WTC11 (cell line): ENCODE measurements around the gene R3HDML. TPM values are rescaled to one million over a fixed set of nuclear protein-coding genes. Genes with fewer than 3 reads are reported as not detected.

Experiments
- ATAC-seq: fragments of 200-7000 bp; cut with Tn5 transposase; 2 replicates; pipeline ENCODE4 v1.10.0; 2021; ENCODE audit warnings: mild to moderate bottlenecking, moderate library complexity
- CTCF ChIA-PET: fragments of 300-600 bp; sonication (Branson Sonifier 250); formaldehyde crosslinking; loops from one replicate; lab custom pipeline; 2021; ENCODE audit warnings: antibody characterized with exemption; lab: Charles Lee
- POLR2A ChIA-PET: fragments of 350-600 bp; sonication (Branson Sonifier 250); formaldehyde crosslinking; loops from one replicate; lab custom pipeline; 2021; ENCODE audit warnings: antibody characterized with exemption; lab: Charles Lee
- DNase-seq: peaks from one replicate; pipeline ENCODE4 v3.0.0; 2021; ENCODE audit warnings: low spot score
- H3K27ac Mint-ChIP-seq: 2 replicates; pipeline ENCODE4 v1.8.0; 2021; ENCODE audit warnings: mixed read lengths
- H3K27me3 Mint-ChIP-seq: 2 replicates; pipeline ENCODE4 v1.8.0; 2021; ENCODE audit warnings: low read depth, mild to moderate bottlenecking, moderate library complexity, mixed read lengths
- H3K36me3 Mint-ChIP-seq: 2 replicates; pipeline ENCODE4 v1.8.0; 2021; ENCODE audit warnings: mixed read lengths
- H3K4me1 Mint-ChIP-seq: 2 replicates; pipeline ENCODE4 v1.8.0; 2022; ENCODE audit warnings: mixed read lengths
- H3K4me3 Mint-ChIP-seq: 2 replicates; pipeline ENCODE4 v1.8.0; 2021; ENCODE audit warnings: mild to moderate bottlenecking, moderate library complexity, mixed read lengths
- H3K9me3 Mint-ChIP-seq: 2 replicates; pipeline ENCODE4 v1.8.0; 2021; ENCODE audit warnings: mixed read lengths
- CBFB ChIP-seq: sonication (generic); formaldehyde crosslinking; IDR thresholded peaks from 2 replicates; pipeline ENCODE4 v1.8.1; 2022; ENCODE audit warnings: mild to moderate bottlenecking, low read depth, missing genetic modification reagents
- CDX4 ChIP-seq: fragments of 250-450 bp; sonication (Bioruptor Pico); IDR thresholded peaks from 2 replicates; pipeline ENCODE4 v1.9.0; 2021; ENCODE audit warnings: moderate library complexity, mild to moderate bottlenecking, inconsistent platforms, borderline replicate concordance
- E2F4 ChIP-seq: sonication (generic); formaldehyde crosslinking; IDR thresholded peaks from 2 replicates; pipeline ENCODE4 v1.8.1; 2022; ENCODE audit warnings: low read depth, mild to moderate bottlenecking, moderate library complexity, missing genetic modification reagents, borderline replicate concordance
- ELF4 ChIP-seq: sonication (generic); formaldehyde crosslinking; IDR thresholded peaks from 2 replicates; pipeline ENCODE4 v1.8.1; 2022; ENCODE audit warnings: low read depth, mild to moderate bottlenecking, moderate library complexity, missing genetic modification reagents
- FOXK1 ChIP-seq: sonication (generic); formaldehyde crosslinking; IDR thresholded peaks from 2 replicates; pipeline ENCODE4 v1.8.0; 2022; ENCODE audit warnings: mild to moderate bottlenecking, moderate library complexity, missing genetic modification reagents
- FOXP1 ChIP-seq: sonication (generic); formaldehyde crosslinking; IDR thresholded peaks from 2 replicates; pipeline ENCODE4 v1.8.0; 2022; ENCODE audit warnings: missing genetic modification reagents, mild to moderate bottlenecking, moderate library complexity, borderline replicate concordance
- GABPB1 ChIP-seq: sonication (generic); formaldehyde crosslinking; IDR thresholded peaks from 2 replicates; pipeline ENCODE4 v1.8.1; 2023; ENCODE audit warnings: mild to moderate bottlenecking, missing genetic modification reagents
- GTF2I ChIP-seq: fragments of 250-450 bp; sonication (Bioruptor Pico); conservative IDR thresholded peaks from 2 replicates; pipeline ENCODE4 v1.4.0; 2021; ENCODE audit warnings: mild to moderate bottlenecking
- HMGA2 ChIP-seq: fragments of 250-450 bp; sonication (Bioruptor Pico); IDR thresholded peaks from 2 replicates; pipeline ENCODE4 v1.4.0; 2021; ENCODE audit warnings: mild to moderate bottlenecking, moderate library complexity
- JUN ChIP-seq: sonication (generic); formaldehyde crosslinking; IDR thresholded peaks from 2 replicates; pipeline ENCODE4 v1.8.0; 2023; ENCODE audit warnings: mild to moderate bottlenecking, missing genetic modification reagents
- SOX15 ChIP-seq: fragments of 250-450 bp; sonication (Bioruptor Pico); IDR thresholded peaks from 2 replicates; pipeline ENCODE4 v1.9.0; 2021; ENCODE audit warnings: mild to moderate bottlenecking
- SP1 ChIP-seq: sonication (generic); formaldehyde crosslinking; conservative IDR thresholded peaks from 2 replicates; pipeline ENCODE4 v1.8.1; 2022; ENCODE audit warnings: missing genetic modification reagents
- TCF7 ChIP-seq: sonication (generic); formaldehyde crosslinking; IDR thresholded peaks from 2 replicates; pipeline ENCODE4 v1.8.0; 2022; ENCODE audit warnings: mild to moderate bottlenecking, low read depth, missing genetic modification reagents, moderate library complexity
- USF2 ChIP-seq: sonication (generic); formaldehyde crosslinking; IDR thresholded peaks from 2 replicates; pipeline ENCODE4 v1.8.1; 2023; ENCODE audit warnings: mild to moderate bottlenecking, missing genetic modification reagents, moderate library complexity
- ZNF281 ChIP-seq: sonication (generic); formaldehyde crosslinking; IDR thresholded peaks from 2 replicates; pipeline ENCODE4 v1.8.0; 2023; ENCODE audit warnings: mild to moderate bottlenecking, missing genetic modification reagents
- ZNF396 ChIP-seq: fragments of 250-450 bp; sonication (Bioruptor Pico); IDR thresholded peaks from 2 replicates; pipeline ENCODE4 v1.8.0; 2021; ENCODE audit warnings: mild to moderate bottlenecking, moderate library complexity, borderline replicate concordance
- total RNA-seq: library from RNA; stranded (reverse); gene quantifications from 3 replicates; pipeline ENCODE4 v1.2.3, GENCODE V29; 2021
- TF ChIP-seq, protein P1 (sequence below): fragments of 250-450 bp; sonication (Bioruptor Pico); IDR thresholded peaks from 2 replicates; pipeline ENCODE4 v2.1.2; 2022; ENCODE audit warnings: mild to moderate bottlenecking, moderate library complexity
- TF ChIP-seq, protein P2 (sequence below): fragments of 200-600 bp; IDR thresholded peaks from 2 replicates; pipeline ENCODE4 v1.8.0; 2022; ENCODE audit warnings: antibody characterized with exemption
- TF ChIP-seq, protein P3 (sequence below): sonication (generic); formaldehyde crosslinking; IDR thresholded peaks from 2 replicates; pipeline ENCODE4 v1.8.0; 2022; ENCODE audit warnings: mild to moderate bottlenecking, missing genetic modification reagents
- TF ChIP-seq, protein P4 (sequence below): fragments of 250-450 bp; sonication (Bioruptor Pico); IDR thresholded peaks from 2 replicates; pipeline ENCODE4 v1.9.0; 2021; ENCODE audit warnings: mild to moderate bottlenecking

R3HDML gene
- total RNA-seq, 1 experiment from 2014 or later = not detected

GRCh38 chr20:44331201-44331600 lies 5.6 kb upstream of the R3HDML start:
- H3K27me3 Mint-ChIP-seq = no peaks in the 10 kb centered on the region; the same call in 1 of the 2 replicates
- H3K9me3 Mint-ChIP-seq = no peaks in the 10 kb centered on the region
- H3K4me3 Mint-ChIP-seq = no peak overlapping the region
- TF ChIP-seq FOXP1 (CRISPR knock-in tag) (no peak), HMGA2 (no peak), ELF4 (no peak), ZNF396 (CRISPR knock-in tag) (no peak), SOX15 (no peak), CDX4 (CRISPR knock-in tag) (no peak), CBFB (no peak), GTF2I (CRISPR knock-in tag) (no peak), SP1 (no peak), TCF7 (CRISPR knock-in tag) (no peak), GABPB1 (CRISPR knock-in tag) (no peak), FOXK1 (CRISPR knock-in tag) (no peak), E2F4 (CRISPR knock-in tag) (no peak), JUN (no peak), ZNF281 (CRISPR knock-in tag) (no peak), USF2 (CRISPR knock-in tag) (no peak)
- TF ChIP-seq, protein P1, sequence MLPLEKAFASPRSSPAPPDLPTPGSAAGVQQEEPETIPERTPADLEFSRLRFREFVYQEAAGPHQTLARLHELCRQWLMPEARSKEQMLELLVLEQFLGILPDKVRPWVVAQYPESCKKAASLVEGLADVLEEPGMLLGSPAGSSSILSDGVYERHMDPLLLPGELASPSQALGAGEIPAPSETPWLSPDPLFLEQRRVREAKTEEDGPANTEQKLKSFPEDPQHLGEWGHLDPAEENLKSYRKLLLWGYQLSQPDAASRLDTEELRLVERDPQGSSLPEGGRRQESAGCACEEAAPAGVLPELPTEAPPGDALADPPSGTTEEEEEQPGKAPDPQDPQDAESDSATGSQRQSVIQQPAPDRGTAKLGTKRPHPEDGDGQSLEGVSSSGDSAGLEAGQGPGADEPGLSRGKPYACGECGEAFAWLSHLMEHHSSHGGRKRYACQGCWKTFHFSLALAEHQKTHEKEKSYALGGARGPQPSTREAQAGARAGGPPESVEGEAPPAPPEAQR (CRISPR knock-in tag) = no peak
- TF ChIP-seq, protein P2, sequence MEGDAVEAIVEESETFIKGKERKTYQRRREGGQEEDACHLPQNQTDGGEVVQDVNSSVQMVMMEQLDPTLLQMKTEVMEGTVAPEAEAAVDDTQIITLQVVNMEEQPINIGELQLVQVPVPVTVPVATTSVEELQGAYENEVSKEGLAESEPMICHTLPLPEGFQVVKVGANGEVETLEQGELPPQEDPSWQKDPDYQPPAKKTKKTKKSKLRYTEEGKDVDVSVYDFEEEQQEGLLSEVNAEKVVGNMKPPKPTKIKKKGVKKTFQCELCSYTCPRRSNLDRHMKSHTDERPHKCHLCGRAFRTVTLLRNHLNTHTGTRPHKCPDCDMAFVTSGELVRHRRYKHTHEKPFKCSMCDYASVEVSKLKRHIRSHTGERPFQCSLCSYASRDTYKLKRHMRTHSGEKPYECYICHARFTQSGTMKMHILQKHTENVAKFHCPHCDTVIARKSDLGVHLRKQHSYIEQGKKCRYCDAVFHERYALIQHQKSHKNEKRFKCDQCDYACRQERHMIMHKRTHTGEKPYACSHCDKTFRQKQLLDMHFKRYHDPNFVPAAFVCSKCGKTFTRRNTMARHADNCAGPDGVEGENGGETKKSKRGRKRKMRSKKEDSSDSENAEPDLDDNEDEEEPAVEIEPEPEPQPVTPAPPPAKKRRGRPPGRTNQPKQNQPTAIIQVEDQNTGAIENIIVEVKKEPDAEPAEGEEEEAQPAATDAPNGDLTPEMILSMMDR = no peak
- TF ChIP-seq, protein P3, sequence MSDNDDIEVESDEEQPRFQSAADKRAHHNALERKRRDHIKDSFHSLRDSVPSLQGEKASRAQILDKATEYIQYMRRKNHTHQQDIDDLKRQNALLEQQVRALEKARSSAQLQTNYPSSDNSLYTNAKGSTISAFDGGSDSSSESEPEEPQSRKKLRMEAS (CRISPR knock-in tag) = no peak
- TF ChIP-seq, protein P4, sequence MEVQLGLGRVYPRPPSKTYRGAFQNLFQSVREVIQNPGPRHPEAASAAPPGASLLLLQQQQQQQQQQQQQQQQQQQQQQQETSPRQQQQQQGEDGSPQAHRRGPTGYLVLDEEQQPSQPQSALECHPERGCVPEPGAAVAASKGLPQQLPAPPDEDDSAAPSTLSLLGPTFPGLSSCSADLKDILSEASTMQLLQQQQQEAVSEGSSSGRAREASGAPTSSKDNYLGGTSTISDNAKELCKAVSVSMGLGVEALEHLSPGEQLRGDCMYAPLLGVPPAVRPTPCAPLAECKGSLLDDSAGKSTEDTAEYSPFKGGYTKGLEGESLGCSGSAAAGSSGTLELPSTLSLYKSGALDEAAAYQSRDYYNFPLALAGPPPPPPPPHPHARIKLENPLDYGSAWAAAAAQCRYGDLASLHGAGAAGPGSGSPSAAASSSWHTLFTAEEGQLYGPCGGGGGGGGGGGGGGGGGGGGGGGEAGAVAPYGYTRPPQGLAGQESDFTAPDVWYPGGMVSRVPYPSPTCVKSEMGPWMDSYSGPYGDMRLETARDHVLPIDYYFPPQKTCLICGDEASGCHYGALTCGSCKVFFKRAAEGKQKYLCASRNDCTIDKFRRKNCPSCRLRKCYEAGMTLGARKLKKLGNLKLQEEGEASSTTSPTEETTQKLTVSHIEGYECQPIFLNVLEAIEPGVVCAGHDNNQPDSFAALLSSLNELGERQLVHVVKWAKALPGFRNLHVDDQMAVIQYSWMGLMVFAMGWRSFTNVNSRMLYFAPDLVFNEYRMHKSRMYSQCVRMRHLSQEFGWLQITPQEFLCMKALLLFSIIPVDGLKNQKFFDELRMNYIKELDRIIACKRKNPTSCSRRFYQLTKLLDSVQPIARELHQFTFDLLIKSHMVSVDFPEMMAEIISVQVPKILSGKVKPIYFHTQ (CRISPR knock-in tag) = no peak
- TF ChIP-seq, all 79 proteins: peak for 0
- ATAC-seq (no peak), DNase-seq (no peak)
- Mint-ChIP-seq H3K4me1 (peaks cover 19% of the 10 kb centered on the region), H3K36me3 (no peaks in the 10 kb centered on the region), H3K27ac (no peak overlapping the region; the same call in 1 of the 2 replicates)
- ChIA-PET POLR2A (no interaction called here), CTCF (interaction anchor here (1.1 to 1.7 kb wide), 3 partner anchors 20 to 84 kb away, joined by 4 to 10 read pairs (median 5); partner anchors contain the start of genes FITM2 and GDAP1L1)
